ENCODE measurements around the gene DISP2.

DNA sequence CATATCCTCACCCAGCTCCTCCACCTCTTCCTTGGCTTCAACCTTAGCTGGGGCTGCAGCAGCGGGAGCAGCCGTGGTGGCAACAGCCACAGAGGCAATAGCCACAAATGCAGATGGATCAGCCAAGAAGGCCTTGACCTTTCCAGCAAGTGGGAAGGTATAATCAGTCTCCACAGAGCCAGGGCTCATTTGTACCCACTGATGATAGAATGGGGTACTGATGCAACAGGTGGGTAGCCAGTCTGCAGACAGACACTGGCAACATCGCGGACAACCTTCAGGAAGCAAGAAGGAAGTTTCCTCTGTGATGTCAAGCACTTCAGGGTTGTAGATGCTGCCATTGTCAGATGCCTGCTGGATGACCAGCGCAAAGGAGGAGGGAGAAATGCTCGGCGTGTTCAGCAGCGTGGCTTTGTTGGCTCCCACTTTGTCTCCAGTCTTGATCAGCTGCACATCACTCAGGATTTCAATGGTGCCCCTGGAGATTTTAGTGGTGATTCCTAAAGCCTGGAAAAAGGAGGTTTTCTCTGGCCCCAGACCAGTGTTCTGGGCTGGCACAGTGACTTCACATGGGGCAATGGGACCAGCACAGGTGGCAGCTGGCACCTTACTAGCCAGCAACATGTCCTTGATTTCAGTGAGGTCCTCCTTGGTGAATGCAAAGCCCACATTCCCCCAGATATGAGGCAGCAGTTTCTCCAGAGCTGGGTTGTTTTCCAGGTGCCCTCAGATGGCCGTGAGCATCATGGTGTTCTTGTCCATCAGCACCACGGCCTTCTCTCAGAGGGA lies 45.5 kb upstream of the DISP2 start:
- TF ChIP-seq POLR2AphosphoS5 (IDR thresholded peaks at IDR 0.05; ENCODE audit: control insufficient read depth, insufficient read depth, low read depth, low read length), result no peak
- TF ChIP-seq RFX7 (CRISPR knock-in tag; IDR thresholded peaks at IDR 0.05), result no peak
- TF ChIP-seq, protein P1, sequence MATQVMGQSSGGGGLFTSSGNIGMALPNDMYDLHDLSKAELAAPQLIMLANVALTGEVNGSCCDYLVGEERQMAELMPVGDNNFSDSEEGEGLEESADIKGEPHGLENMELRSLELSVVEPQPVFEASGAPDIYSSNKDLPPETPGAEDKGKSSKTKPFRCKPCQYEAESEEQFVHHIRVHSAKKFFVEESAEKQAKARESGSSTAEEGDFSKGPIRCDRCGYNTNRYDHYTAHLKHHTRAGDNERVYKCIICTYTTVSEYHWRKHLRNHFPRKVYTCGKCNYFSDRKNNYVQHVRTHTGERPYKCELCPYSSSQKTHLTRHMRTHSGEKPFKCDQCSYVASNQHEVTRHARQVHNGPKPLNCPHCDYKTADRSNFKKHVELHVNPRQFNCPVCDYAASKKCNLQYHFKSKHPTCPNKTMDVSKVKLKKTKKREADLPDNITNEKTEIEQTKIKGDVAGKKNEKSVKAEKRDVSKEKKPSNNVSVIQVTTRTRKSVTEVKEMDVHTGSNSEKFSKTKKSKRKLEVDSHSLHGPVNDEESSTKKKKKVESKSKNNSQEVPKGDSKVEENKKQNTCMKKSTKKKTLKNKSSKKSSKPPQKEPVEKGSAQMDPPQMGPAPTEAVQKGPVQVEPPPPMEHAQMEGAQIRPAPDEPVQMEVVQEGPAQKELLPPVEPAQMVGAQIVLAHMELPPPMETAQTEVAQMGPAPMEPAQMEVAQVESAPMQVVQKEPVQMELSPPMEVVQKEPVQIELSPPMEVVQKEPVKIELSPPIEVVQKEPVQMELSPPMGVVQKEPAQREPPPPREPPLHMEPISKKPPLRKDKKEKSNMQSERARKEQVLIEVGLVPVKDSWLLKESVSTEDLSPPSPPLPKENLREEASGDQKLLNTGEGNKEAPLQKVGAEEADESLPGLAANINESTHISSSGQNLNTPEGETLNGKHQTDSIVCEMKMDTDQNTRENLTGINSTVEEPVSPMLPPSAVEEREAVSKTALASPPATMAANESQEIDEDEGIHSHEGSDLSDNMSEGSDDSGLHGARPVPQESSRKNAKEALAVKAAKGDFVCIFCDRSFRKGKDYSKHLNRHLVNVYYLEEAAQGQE (IDR thresholded peaks at IDR 0.05; ENCODE audit: borderline replicate concordance), result no peak
- TF ChIP-seq, protein P1 (CRISPR knock-in tag; IDR thresholded peaks at IDR 0.05; ENCODE audit: low read depth), result no peak
- TF ChIP-seq CHD4 (IDR thresholded peaks at IDR 0.05; ENCODE audit: insufficient read depth, insufficient replicate concordance, low read depth, low read length, poor library complexity, severe bottlenecking), result no peak
- TF ChIP-seq, protein P2, sequence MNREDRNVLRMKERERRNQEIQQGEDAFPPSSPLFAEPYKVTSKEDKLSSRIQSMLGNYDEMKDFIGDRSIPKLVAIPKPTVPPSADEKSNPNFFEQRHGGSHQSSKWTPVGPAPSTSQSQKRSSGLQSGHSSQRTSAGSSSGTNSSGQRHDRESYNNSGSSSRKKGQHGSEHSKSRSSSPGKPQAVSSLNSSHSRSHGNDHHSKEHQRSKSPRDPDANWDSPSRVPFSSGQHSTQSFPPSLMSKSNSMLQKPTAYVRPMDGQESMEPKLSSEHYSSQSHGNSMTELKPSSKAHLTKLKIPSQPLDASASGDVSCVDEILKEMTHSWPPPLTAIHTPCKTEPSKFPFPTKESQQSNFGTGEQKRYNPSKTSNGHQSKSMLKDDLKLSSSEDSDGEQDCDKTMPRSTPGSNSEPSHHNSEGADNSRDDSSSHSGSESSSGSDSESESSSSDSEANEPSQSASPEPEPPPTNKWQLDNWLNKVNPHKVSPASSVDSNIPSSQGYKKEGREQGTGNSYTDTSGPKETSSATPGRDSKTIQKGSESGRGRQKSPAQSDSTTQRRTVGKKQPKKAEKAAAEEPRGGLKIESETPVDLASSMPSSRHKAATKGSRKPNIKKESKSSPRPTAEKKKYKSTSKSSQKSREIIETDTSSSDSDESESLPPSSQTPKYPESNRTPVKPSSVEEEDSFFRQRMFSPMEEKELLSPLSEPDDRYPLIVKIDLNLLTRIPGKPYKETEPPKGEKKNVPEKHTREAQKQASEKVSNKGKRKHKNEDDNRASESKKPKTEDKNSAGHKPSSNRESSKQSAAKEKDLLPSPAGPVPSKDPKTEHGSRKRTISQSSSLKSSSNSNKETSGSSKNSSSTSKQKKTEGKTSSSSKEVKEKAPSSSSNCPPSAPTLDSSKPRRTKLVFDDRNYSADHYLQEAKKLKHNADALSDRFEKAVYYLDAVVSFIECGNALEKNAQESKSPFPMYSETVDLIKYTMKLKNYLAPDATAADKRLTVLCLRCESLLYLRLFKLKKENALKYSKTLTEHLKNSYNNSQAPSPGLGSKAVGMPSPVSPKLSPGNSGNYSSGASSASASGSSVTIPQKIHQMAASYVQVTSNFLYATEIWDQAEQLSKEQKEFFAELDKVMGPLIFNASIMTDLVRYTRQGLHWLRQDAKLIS (CRISPR knock-in tag; IDR thresholded peaks at IDR 0.05), result no peak
- TF ChIP-seq, protein P3, sequence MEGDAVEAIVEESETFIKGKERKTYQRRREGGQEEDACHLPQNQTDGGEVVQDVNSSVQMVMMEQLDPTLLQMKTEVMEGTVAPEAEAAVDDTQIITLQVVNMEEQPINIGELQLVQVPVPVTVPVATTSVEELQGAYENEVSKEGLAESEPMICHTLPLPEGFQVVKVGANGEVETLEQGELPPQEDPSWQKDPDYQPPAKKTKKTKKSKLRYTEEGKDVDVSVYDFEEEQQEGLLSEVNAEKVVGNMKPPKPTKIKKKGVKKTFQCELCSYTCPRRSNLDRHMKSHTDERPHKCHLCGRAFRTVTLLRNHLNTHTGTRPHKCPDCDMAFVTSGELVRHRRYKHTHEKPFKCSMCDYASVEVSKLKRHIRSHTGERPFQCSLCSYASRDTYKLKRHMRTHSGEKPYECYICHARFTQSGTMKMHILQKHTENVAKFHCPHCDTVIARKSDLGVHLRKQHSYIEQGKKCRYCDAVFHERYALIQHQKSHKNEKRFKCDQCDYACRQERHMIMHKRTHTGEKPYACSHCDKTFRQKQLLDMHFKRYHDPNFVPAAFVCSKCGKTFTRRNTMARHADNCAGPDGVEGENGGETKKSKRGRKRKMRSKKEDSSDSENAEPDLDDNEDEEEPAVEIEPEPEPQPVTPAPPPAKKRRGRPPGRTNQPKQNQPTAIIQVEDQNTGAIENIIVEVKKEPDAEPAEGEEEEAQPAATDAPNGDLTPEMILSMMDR (IDR thresholded peaks at IDR 0.05 in 2 of 3, conservative IDR thresholded peaks at IDR 0.05 in 1 of 3; ENCODE audit: insufficient read depth in 2 of 3, low read depth in 1 of 3, low read length in 3 of 3), result no peak
- TF ChIP-seq, protein P4, sequence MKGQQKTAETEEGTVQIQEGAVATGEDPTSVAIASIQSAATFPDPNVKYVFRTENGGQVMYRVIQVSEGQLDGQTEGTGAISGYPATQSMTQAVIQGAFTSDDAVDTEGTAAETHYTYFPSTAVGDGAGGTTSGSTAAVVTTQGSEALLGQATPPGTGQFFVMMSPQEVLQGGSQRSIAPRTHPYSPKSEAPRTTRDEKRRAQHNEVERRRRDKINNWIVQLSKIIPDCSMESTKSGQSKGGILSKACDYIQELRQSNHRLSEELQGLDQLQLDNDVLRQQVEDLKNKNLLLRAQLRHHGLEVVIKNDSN (CRISPR knock-in tag; IDR thresholded peaks at IDR 0.05), result no peak
- no peak for TF ChIP-seq RCOR1 (IDR thresholded peaks at IDR 0.05; ENCODE audit: borderline replicate concordance in 1 of 2, low read depth in 2 of 2, low read length in 2 of 2)
- TF ChIP-seq MAZ (CRISPR knock-in tag; conservative IDR thresholded peaks at IDR 0.05 in 1 of 2, IDR thresholded peaks at IDR 0.05 in 1 of 2), result no peak

Measured in K562 (cell line).